ENCODE results near the gene COL9A3.

Gene COL9A3

DNA sequence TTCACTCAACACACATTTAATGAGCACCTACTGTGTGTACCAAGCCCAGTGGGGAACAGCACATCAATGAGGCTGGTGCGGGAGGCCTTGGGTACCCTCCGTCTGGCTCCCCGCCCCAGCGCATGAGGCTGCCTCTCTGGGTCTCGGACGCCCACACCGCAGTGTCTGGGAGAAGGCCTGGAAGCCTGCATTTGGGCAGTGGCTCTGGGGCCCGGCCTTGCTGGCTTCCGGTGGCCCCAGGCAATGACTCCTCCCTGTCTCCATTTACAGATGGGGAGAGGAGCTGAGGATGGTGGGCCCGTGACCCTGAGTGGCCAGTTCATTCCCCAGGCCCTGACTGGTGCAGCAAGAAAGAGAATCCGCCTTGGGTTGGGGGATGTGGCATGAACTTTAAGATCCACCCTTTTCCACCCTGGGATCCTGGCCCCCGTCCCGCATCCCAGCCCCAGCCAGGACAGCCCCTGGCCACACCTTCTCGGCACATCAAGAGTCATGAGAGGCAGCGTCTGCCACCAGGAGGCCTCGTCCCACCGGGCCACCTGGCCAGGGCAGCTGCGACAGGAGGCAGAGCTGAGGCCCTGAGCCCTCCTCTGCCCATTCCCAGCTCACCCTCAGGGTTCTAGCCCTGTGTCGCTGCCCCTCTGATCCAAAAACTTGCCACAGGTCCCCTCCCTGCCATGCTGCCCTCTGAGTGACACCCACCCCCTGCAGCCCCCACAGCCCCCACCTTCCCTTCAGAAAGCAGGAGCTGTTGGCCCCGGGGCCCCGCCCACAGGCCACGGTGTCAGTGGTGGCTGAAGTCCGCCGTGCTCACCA lies 38.0 kb upstream of the COL9A3 start:
- no peak for DNase-seq

DNA sequence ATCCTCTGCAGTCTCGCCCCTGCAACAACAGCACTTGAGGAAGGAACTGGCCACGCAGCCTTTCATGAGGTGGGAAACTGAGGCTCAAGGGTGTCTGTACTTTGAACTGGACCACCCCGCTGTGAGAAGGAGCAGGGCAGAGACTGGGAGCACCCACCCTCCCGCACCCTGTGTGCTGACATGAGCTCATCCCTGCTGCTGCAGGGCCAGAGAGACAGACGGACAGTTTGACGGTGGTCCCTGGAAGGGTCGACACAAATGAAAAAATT lies 37.5 kb upstream of the COL9A3 start:
- no peak for DNase-seq

DNA sequence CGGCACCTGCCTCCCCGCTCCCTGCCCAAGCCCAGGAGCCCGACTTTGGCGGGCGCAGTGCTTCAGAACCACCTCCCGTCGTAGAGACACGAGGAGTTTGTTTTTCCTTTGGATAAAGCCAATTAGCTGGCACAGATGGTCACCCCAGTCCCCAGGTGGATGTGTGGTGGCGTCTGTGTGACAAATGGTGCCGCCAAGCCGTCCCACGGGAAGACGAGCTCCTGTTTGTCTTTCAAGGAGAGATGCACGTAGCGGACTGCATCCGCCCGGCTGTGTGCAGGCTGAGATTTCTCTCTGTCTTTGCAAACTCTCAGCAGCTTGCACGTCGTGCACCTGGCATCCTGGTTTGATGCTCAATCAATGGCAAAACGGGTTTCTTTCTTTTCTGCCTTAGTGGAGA lies 36.6 kb upstream of the COL9A3 start:
- no peak for DNase-seq

DNA sequence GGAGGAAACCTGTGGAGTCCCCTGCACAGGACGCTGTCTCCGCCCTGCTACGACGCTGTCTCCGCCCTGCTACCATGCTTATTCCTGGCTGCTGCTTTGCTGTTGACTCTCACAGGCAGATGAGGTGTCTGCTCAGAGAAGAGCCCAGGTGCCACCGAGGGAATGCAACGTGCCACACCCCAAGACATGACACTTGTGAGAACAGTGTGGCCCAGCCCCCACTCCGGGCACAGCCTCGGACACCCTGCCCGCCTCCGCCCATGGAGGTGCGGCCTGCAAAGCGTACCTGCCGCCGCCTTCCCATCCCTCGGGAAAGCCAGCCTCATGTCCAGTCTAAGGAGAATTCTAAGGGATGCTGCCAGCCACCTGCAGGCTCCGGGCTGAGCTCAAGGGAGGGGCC lies 36.2 kb upstream of the COL9A3 start:
- no peak for DNase-seq

DNA sequence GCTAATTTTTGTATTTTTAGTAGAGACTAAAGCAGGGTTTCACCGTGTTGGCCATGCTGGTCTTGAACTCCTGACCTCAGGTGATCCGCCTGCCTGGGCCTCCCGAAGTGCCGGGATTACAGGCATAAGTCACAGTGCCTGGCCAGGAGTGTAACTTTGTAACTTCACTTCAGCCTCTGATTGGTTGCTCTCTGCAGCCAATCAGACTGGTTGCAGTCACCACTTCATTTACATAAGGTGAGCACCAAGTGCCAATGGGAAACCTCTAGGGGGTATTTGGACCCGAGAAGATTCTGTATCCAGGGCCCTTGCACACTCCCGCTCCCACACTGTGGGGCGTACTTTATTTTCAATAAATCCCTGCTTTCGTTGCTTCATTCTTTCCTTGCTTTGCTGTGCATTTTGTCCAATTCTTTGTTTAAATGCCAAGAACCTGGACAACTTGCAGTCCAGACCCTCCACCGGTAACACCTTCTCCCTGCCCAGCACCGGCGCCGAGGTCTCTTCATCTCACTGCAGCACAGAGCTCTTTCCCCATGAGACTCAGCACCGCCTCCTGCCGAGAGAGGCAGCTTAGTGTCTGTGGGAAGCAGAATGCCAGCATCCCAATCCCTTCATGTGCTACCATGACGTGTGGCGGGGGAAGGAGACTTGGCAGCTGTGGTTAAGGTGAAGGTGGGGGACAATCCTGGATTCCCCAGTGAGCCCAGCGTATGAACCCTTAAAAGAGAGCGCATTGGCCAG lies 34.5 kb upstream of the COL9A3 start:
- no peak for DNase-seq

DNA sequence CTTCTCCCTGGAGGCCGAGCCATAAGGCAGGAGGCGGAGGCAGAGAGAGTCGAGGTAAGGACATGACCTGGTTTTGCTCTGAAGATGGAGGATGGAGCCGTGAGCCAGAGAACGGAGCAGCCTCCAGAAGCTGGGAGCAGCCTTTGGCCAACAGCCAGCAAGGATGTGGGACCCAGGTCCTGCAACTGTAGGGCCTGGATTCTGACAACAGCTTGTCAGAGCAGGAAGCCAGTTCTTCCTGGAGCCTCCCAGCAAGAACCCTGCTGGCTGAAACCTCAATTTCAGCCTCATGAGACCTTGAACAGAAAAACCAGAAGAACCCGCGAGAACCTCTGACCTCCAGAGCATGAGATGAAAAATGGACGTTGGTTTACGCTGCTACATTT lies 34.0 kb upstream of the COL9A3 start:
- DNase-seq = no peak

DNA sequence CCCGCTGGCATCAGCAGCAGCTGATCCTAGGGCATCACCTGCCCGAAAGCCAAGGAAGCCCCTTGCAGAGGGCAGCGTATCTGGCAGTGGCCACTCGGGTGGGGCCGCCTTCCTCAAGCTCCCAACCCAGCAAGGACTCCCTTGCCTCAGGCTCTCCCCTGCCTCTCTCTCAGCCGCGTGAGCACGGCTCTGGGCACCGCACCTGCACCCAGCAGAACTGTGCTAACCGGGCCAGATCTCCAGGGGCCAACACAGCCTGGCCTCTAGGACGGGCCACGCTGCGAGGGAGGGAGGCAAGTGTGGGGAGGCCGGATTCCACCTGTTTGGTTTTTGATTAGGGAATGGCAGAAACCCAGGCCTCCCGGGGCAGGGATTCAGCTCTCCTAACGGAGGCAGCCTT lies 32.4 kb upstream of the COL9A3 start:
- no peak for DNase-seq

DNA sequence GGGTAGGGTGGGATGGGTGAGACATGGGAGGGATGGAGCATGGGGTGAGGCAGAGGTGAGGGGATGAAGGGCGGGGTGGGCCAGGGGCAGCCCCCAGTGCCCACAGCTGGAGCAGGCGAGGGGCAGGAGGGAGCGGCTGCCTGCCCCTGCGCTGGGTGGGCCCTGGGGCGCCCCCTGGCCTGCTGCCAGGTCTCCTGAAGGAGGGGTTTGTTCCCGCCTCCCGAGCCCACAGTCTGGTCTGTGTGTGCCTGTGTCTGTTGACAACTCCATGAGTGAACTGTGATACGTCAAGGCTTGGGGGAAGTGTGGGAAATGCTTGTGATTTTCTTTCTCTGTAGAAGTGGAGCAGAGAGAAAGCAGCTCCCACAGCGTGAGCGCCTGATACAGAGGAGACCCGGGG lies 31.5 kb upstream of the COL9A3 start:
- DNase-seq = no peak

DNA sequence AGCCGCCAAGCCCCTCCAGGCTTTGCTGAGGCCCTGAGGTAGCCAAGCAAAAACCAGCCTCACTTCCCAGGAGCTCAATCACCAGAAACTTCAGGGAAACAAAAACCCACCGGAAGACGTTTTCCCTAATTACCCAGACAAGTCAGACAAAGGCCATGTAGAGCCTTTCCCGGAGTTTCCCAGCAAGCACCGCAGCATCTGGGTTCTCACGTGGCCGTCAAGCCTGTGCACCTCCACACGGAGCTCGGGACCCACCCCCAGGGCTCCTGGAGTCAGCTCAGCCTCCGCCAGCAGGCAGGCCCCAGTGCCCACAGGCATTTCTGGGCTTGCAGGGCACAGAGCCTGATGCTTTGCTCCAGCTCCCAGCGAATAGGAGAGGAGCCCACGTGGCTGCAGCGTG lies 30.7 kb upstream of the COL9A3 start:
- no peak for DNase-seq

DNA sequence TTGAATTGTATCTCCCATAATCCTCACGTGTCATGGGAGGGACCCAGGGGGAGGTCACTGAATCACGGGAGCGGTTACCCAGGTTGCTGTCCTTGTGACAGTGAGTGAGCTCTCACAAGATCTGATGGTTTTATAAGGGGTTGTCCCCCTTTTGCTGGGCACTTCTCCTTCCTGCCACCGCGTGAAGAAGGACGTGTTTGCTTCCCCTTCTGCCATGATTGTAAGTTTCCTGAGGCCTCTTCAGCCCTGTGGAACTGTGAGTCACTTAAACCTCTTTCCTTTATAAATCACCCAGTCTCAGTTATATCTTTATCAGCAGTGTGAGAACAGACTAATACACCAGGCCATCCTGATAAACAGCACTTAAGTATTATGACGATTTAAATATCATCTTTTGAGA lies 29.5 kb upstream of the COL9A3 start:
- DNase-seq = no peak

DNA sequence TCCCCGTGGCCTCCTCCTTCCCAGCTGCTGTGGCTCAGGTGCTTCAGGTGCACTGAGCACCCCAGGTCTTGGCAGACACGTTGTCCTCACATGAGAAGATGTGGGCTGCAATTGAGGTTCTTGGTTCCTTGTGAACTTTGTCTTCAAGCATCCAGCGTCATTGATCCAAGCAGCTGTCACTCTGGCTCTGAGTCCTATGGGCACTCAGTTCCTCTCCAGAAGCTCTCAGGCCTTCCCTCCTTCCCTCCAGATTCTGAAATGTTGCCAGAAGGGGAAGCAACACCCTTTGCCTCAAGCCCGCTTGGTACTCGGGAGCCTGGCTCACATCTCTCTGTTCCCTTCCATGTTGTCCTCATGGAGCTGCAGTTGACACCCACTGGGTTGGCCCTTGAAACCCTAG lies 29.0 kb upstream of the COL9A3 start:
- no peak for DNase-seq

DNA sequence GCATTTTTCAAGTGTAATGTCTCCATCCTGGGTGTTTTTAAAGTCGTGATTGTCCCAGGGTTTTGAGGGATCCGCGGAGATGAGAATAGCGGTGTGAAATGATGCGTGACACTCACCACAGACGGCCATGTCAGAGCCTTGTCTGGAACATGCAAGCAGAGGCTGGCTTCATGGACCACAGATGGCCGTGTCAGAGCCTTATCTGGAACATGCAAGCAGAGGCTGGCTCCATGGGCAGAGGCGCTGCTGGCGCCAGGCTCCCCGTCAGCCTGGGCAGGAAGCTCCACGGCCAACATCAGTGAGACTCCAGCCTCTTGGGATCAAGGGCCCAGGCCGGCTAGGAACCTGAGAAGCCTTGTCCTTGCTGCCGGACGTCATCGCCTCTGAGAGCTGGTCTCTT lies 28.2 kb upstream of the COL9A3 start:
- DNase-seq = no peak

DNA sequence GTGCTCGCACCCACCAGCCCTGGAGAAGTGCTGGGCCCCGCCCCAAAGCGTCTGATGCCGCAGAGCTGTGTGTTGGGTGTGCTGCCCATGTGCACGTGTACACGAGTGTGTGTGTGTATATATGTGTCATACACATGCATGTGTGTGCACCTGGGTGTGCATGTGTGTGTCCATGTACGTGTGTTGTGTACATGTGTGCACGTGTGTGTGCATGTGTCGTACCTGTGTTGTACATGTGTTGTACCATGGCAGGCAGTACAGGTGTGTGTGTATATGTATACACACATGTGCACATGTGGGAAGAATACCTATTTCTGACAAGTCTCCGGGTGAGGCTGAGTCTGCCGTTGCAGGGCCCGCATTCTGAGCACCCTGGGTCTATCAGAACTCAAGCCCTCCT lies 26.8 kb upstream of the COL9A3 start:
- DNase-seq = no peak

DNA sequence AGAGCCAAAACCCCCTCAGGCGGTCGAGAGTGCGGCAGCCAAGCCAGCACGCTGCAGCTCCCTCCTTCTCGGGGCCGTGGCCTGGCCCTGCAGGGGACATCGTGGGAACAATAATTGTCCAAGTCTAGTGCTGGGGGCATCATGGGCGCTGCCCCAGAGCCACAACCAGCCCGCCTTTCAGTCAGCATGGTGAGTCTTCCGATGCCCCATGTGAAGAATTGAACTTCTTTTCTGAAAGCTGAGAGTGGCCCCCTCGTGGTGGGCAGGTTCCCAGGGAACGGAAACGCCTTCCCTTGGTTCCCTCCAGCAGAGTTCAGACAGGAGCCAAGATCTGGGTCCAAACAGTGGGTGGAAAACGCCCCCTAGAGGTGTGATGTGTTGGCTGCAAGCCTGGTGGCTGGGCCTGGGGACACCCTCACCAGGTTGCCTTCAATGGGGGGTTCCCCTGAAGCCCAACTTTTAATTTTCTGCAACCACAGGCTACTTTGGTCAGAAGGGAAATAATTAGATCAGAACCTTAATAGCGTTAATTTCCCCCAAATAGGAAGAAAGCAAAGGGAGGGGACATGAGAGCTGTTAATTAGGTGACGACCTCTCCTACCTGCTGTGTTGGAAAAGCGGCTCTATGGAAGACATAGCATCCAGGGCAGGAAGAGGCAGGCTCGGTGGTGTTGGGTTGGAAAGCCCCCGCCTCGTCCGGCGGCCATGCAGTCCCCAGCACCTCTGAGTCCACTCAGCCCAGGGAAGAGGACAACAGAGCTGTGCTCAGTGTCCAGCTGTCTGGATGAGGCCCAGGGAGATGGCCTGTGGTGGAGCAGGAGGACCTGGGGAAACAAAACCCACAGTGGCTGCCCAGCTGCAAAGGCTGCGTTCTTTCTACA lies 25.3 kb upstream of the COL9A3 start:
- DNase-seq = peak; percentile 63

DNA sequence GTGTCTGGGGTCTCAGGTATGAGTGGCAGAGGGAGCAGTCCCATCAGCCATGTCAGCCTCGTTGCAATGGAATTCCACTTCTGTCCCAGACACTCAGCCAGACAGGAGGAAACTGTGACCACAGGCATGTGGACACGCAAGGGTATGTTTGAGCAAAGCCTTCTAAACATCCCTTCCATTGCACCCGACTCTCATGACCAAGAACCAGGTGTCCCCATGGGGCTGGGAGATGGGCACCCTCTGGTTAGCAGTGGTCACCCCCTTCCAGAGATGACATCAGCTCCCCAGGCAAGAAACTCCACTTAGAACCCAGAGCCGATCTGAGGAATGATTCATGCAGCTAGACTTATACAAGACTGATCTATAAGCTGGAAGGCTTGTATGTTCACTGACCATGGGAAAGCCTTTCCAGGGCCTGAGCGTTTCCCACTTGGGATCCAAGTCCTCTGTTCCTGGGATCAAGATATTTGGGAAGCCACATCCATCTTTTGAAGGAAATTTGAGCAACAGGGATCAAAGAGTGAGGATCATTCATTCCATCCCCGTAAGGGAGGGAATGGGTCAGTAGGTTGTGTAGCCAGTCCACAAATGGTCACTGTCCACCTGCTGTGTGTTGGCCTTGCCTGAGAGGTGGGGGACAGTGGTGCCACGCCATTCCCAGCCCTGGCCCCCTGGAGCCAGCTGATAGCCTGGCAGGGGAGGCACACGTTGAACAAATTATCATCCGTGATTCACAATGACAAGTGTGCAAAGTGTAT lies 24.5 kb upstream of the COL9A3 start:
- no peak for DNase-seq

DNA sequence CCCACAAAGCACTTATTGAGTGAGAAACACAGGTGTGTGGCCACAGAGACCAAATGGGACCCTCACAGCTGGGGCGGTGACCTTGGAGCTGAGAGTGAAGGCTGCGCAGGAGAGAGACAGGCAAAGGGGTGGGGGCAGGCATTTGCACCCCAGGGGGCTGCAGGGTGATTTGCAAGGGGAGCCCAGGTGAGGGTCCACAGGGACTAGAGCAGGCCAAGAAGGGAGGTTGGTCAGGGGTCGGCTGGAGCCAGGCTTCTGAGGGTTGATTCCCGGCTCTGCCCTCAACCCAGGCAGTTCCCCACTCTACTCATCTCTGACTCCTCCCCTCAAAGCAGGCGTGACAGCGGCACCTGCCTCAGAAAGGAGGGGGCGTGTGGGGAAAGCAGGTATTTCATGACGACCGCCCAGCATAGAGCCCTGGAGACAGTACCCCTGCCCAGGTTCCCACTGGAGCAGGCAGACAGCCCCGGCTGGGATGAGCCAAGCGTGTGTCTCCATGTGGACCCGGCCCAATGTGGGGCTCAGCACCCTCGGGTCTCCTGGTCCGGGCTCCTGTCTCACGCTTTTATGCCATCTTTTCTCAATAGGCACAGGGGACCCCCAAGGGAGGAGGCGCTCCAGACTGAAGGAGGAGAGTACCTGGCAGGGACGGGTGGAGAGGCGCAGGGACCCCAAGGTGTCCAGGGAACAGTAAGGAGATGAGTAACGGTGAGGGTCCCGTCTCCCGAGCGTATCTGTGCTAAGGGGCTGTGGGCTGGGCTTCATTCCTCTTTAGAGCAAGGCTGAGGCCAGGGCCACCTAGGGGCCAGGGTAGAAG lies 23.7 kb upstream of the COL9A3 start:
- no peak for DNase-seq

DNA sequence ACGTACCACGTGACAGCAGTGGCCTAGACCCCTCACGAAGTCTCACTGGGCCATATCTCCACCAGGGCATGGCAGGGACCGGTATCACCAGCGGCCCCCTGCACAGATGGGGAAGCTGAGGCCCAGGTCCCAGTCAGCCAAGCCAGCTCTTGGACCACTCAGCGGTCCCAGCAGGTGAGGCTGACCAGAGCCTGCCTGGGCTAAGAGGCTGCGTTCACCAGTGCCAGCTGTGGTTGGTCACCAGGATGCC lies 23.2 kb upstream of the COL9A3 start:
- DNase-seq = no peak

DNA sequence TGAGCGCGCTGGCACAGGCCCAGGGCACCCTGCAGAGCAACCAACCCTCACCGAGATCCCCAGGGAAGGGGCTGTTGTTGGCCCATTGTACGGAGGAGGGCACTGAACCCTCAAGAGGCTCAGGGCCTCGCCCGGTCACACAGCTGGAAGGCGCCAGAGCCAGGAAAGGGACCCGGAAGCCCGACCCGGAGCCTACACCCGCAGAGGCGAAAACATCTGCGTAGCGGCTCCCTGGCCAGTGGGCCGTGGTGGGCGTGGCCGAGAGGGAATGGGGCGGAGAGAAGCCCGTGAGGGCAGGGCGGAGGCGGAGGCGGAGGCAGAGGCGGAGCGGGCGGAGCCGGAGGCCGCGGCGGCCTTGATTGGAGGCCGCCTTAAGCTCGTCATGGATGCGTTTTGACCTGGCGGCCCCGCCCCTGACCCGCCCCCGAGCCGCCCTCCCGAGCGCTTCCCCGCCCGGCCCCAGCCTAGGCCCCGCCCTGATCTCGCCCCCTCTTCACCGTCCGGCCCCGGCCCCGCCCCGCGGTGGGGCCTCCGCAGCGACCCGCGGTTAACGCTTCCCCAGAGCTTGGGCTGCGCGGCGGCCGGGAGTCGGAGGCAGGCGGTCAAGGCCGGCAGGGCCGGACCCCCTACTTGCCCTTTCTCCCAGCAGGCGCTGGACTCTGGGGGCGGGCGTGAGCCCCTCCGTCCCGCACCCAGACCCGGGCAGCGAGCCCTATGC lies 22.7 kb upstream of the COL9A3 start:
- DNase-seq = peak; percentile 79

DNA sequence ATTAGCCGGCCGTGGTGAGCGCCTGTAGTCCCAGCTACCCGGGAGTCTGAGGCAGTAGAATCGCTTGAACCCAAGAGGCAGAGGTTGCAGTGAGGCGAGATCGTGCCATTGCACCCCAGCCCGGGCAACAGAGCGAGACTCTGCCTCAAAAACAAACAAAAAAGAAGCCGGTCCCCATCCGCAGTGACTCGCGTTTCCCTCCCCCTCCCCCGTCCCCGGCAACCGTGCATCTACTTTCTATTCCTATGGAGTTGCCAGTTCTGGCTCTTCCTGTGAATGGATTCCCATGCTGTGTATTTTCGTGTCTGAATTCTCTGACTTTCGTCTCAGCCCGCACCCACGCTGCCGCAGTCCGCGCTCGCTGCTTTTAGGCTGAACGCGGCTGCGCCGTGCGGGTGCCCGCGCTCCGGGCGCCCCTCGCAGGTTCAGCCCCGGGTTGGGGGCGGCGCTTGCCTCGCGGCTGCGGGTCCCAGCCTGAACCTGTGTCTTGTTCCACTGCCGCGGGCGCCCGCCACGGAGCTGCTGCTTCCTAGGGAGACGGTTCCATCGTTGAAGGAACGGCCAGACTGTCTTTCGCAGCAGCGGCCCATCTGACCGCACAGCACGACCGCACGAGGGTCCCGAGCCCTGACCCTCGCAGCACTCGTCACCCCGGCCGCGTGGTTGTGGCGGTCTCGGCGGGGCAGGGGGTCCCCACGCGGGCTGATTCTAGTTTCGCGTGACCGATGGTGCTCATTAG lies 21.7 kb upstream of the COL9A3 start:
- no peak for DNase-seq

DNA sequence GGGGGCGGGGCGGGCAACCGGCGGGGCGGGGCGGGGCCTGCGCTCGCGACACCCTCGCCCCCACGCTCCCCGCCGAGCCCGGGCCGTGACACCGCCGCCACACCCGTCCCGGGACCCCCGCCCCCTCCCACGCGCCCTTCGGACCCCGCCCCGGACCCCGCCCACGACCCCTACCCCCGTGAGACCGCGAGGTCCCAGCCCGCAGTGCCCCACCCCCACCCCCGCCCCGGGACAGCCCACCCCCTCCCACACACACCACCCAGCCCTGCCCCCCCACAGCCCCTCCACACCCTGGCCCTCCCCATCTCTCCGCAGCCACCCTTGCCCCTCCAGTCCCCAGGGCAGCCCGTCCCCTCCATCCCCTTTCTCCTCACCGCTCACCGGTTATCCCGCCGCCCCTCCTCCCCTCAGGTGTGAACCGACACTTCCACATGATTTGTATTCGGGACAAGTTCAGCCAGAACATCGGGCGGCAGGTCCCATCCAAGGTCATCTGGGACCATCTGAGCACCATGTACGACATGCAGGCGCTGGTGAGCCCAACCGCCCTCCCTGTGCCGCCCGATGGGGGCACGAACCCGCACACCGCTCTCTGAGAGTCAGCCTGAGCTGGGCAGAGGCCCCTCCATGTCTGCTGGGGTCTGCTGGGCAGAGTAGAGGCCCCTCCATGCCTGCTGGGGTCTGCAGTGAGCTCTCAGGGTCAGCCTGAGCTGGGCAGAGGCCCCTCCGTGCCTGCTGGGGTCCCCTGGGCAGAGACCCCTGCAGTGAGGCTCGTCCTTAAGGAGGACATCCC lies 20.0 kb upstream of the COL9A3 start:
- no peak for DNase-seq

Data from NCI-H1436 treated with DMSO at 0.1 percent for 48 hours (cell line).